Thyroid gland (tissue), 4 donors: Measurements from ENCODE around the gene WASF2.

Source experiments
- CTCF ChIP-seq, 6 experiments: fragments of 200-600 bp in 3 of 6; fragments of 450-650 bp in 3 of 6; sonication (generic) in 3 of 6; IDR thresholded peaks; one replicate each; pipeline ENCODE4 v1.5.1; 2016 to 2019; ENCODE audit warnings: antibody characterized with exemption in 6 of 6, mild to moderate bottlenecking in 2 of 6, inconsistent platforms in 1 of 6, moderate library complexity in 1 of 6
- POLR2A ChIP-seq, 2 donors: fragments of 450-650 bp; IDR thresholded peaks; one replicate each; pipeline ENCODE4 v1.6.1; 2017; ENCODE audit warnings: antibody characterized with exemption in 2 of 2, mild to moderate bottlenecking in 2 of 2, moderate library complexity in 1 of 2

GRCh38 chr1:27368869-27369582 is 120.9 kb downstream of the WASF2 start:
- TF ChIP-seq CTCF (IDR thresholded peaks at IDR 0.05) (no peak), POLR2A (IDR thresholded peaks at IDR 0.05) (no peak)
